Measurements from ENCODE around the gene CLIC3. TPM values are rescaled to one million over a fixed set of nuclear protein-coding genes. Genes with fewer than 3 reads are reported as not detected.

Gene CLIC3
- total and polyA plus RNA-seq, 2 donors (not counting 1 experiment from before 2014, with no cell fraction given), result 1.1 to 1.9 TPM

GRCh38 chr9:137009938-137010732 is 13.8 kb upstream of the CLIC3 start:
- DNase-seq, result no peak
- CTCF ChIA-PET, result no interaction called here
- Mint-ChIP-seq H3K27ac (no peak overlapping the region), H3K4me1 (no peaks in the 10 kb centered on the region), H3K4me3 (no peak overlapping the region), H3K27me3 (no peaks in the 10 kb centered on the region), H3K9me3 (ENCODE audit: insufficient read depth) (no peaks in the 10 kb centered on the region)
- intact Hi-C loops (cut with micrococcal nuclease), result no loop called here
- WGBS (ENCODE audit: insufficient coverage), result 96% methylated on average over 41 of the region's 49 CpGs
- H3K9ac ChIP-seq (ENCODE audit: low read length), result no peak overlapping the region
- H4K20me1 ChIP-seq (ENCODE audit: control insufficient read depth, insufficient read depth, low read length, poor library complexity, severe bottlenecking), result no peaks in the 10 kb centered on the region
- H3K27me3 ChIP-seq (replicated peaks in 1 of 4; ENCODE audit: control extremely low read depth in 1 of 4, control insufficient read depth in 3 of 4, insufficient read depth in 4 of 4, low read length in 3 of 4), result no peaks in the 10 kb centered on the region
- peaks cover 0 to 1% of the 10 kb centered on the region in 2 experiments for H3K36me3 ChIP-seq (replicated peaks in 1 of 2; ENCODE audit: control extremely low read depth in 1 of 2, control insufficient read depth in 1 of 2, extremely low read depth in 1 of 2, insufficient read depth in 2 of 2, low read length in 1 of 2)
- TF ChIP-seq CTCF (IDR thresholded peaks at IDR 0.05) (no peak), EZH2 (IDR thresholded peaks at IDR 0.05; ENCODE audit: borderline replicate concordance, insufficient read depth, low read depth, low read length, poor library complexity, severe bottlenecking) (no peak)
- H3K4me1 ChIP-seq (ENCODE audit: control insufficient read depth in 2 of 2, insufficient read depth in 2 of 2, low read length in 2 of 2), result no peaks in the 10 kb centered on the region
- no peak for ATAC-seq (ENCODE audit: low read depth)
- H3K27ac ChIP-seq (ENCODE audit: low read length in 2 of 2), result no peak overlapping the region
- no peaks in the 10 kb centered on the region for H3K79me2 ChIP-seq (ENCODE audit: control insufficient read depth, insufficient read depth, low read length)
- no peaks in the 10 kb centered on the region for H3K9me3 ChIP-seq (ENCODE audit: control extremely low read depth in 1 of 3, control insufficient read depth in 2 of 3, insufficient read depth in 1 of 3, low read length in 2 of 3)
- POLR2A ChIA-PET, result interaction anchor here (0.6 kb wide), 1 partner anchor 66 kb away, joined by 3 read pairs; no protein-coding TSS in a partner anchor
- H3K4me3 ChIP-seq (ENCODE audit: control extremely low read depth in 1 of 5, extremely low read depth in 1 of 5, insufficient read depth in 1 of 5, low read depth in 2 of 5, low read length in 4 of 5), result no peak overlapping the region
- no peak overlapping the region for H3K4me2 ChIP-seq (replicated peaks; ENCODE audit: low read depth, low read length, poor library complexity, severe bottlenecking)
- H2AFZ ChIP-seq (ENCODE audit: insufficient read depth, low read depth, low read length, poor library complexity, severe bottlenecking), result no peak overlapping the region

- H3K4me1 Mint-ChIP-seq, result no peaks in the 10 kb centered on the region
- H4K20me1 ChIP-seq (ENCODE audit: control insufficient read depth, insufficient read depth, low read length, poor library complexity, severe bottlenecking), result no peaks in the 10 kb centered on the region
- no peaks in the 10 kb centered on the region for H3K27me3 Mint-ChIP-seq
- H3K9ac ChIP-seq (ENCODE audit: low read length), result no peak overlapping the region
- H3K9me3 ChIP-seq (ENCODE audit: control extremely low read depth in 1 of 3, control insufficient read depth in 2 of 3, insufficient read depth in 1 of 3, low read length in 2 of 3), result peaks cover 0 to 4% (median 0%) of the 10 kb centered on the region in 3 donors
- H3K36me3 ChIP-seq (replicated peaks in 1 of 2; ENCODE audit: control extremely low read depth in 1 of 2, control insufficient read depth in 1 of 2, extremely low read depth in 1 of 2, insufficient read depth in 2 of 2, low read length in 1 of 2), result peaks cover 0 to 1% of the 10 kb centered on the region in 2 experiments
- no peak overlapping the region for H3K27ac ChIP-seq (ENCODE audit: low read length in 2 of 2)
- no peak for TF ChIP-seq CTCF (IDR thresholded peaks at IDR 0.05)
- no peak for TF ChIP-seq EZH2 (IDR thresholded peaks at IDR 0.05; ENCODE audit: borderline replicate concordance, insufficient read depth, low read depth, low read length, poor library complexity, severe bottlenecking)
- H3K9me3 Mint-ChIP-seq (ENCODE audit: insufficient read depth), result no peaks in the 10 kb centered on the region
- H3K4me1 ChIP-seq (ENCODE audit: control insufficient read depth in 2 of 2, insufficient read depth in 2 of 2, low read length in 2 of 2), result no peaks in the 10 kb centered on the region
- intact Hi-C loops (cut with micrococcal nuclease), result no loop called here
- ATAC-seq (ENCODE audit: low read depth), result no peak
- H3K27me3 ChIP-seq (replicated peaks in 1 of 4; ENCODE audit: control extremely low read depth in 1 of 4, control insufficient read depth in 3 of 4, insufficient read depth in 4 of 4, low read length in 3 of 4), result no peaks in the 10 kb centered on the region
- CTCF ChIA-PET, result no interaction called here
- DNase-seq, result no peak
- no peaks in the 10 kb centered on the region for H3K79me2 ChIP-seq (ENCODE audit: control insufficient read depth, insufficient read depth, low read length)
- no peak overlapping the region for H3K4me3 Mint-ChIP-seq
- POLR2A ChIA-PET, result no interaction called here
- H2AFZ ChIP-seq (ENCODE audit: insufficient read depth, low read depth, low read length, poor library complexity, severe bottlenecking), result no peak overlapping the region
- WGBS (ENCODE audit: insufficient coverage), result 98% methylated on average over 5 of the region's 18 CpGs
- no peak overlapping the region for H3K27ac Mint-ChIP-seq
- H3K4me3 ChIP-seq (ENCODE audit: control extremely low read depth in 1 of 5, extremely low read depth in 1 of 5, insufficient read depth in 1 of 5, low read depth in 2 of 5, low read length in 4 of 5), result no peak overlapping the region
- no peak overlapping the region for H3K4me2 ChIP-seq (replicated peaks; ENCODE audit: low read depth, low read length, poor library complexity, severe bottlenecking)
Measured at GRCh38 chr9:137009217-137009616, 12.8 kb upstream of the CLIC3 start.

All from B cell (primary cell).